ENCODE measurements around the gene KRT34. TPM values are rescaled to one million over a fixed set of nuclear protein-coding genes. Genes with fewer than 3 reads are reported as not detected.

The KRT34 gene
- total RNA-seq, 1 donor from 2014 or later: not detected

DNA sequence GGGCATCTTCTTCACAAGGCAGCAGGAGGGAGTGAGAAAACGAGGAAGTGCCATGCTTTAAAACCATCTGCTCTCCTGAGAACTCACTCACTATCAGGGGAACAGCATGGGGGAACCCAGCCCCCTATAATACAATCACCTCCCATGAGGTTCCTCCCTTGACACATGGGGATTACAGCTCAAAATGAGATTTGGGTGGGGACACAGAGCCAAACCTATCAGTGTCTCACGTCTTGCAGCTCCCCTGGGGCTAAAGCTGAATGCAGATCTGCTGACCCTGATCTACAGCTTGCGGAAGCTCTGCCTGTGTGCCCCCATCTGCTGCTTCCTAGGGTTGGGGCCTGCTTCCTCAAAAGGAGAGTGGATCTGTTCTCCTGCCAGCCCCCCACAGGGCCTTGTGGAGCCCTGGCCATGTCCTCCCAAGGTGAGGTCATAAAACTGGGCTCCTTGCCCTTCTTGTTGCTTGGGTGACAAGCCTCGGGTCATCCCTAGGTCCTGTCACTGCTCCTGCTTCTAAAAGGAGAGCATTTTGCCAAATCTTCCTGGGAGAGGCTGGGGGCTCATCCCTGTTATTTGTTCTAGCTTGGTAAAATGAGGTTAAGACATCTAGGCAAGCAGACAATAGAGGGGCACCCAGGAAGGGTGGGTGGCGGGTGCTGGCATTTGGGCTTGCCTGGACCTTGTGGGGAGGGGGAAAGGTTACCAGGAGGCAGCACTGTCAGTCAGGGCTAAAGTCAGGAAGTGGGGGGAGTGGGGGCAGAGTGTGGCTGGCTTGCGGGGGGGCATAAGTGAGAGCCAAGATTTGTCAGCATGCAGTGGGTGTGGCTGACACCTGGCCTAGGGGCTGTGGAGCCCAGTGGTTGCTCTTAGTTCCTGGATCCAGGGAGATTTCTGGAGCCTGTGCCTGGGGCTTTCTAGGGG, 47.5 kb downstream of the KRT34 start:
- H3F3A ChIP-seq (ENCODE audit: low read depth): no peaks in the 10 kb centered on the region
- H3K4me1 ChIP-seq: no peaks in the 10 kb centered on the region
- H4K20me1 ChIP-seq (ENCODE audit: low read depth): no peaks in the 10 kb centered on the region
- H3K27me3 Mint-ChIP-seq (ENCODE audit: insufficient read depth, low read depth): peaks cover 4% of the 10 kb centered on the region
- H3K9me3 ChIP-seq (ENCODE audit: low read depth): no peaks in the 10 kb centered on the region
- no peak for DNase-seq (ENCODE audit: low spot score)
- H3K36me3 Mint-ChIP-seq: no peaks in the 10 kb centered on the region
- H3K27me3 ChIP-seq: no peaks in the 10 kb centered on the region
- no peak overlapping the region for H2AFZ ChIP-seq (replicated peaks)
- H3K79me2 ChIP-seq (ENCODE audit: low read depth): no peaks in the 10 kb centered on the region
- H3K9ac ChIP-seq: no peak overlapping the region
- H3K4me3 Mint-ChIP-seq: no peak overlapping the region
- H3K27ac Mint-ChIP-seq: no peak overlapping the region
- no peak overlapping the region for H3K4me3 ChIP-seq
- no peaks in the 10 kb centered on the region for H3K9me3 Mint-ChIP-seq
- TF ChIP-seq EZH2phosphoT487 (IDR thresholded peaks at IDR 0.05) (no peak), CTCF (IDR thresholded peaks at IDR 0.05) (no peak), EZH2 (IDR thresholded peaks at IDR 0.05) (no peak)
- H3K36me3 ChIP-seq: no peaks in the 10 kb centered on the region
- H3K27ac ChIP-seq: no peak overlapping the region
- H3K4me2 ChIP-seq: no peak overlapping the region
- H3K4me1 Mint-ChIP-seq: peaks cover 6% of the 10 kb centered on the region

GRCh38 chr17:41333836-41334235, 48.3 kb downstream of the KRT34 start:
- no peaks in the 10 kb centered on the region for H3K27me3 ChIP-seq
- Mint-ChIP-seq H3K4me1 (peaks cover 6% of the 10 kb centered on the region), H3K27ac (no peak overlapping the region), H3K27me3 (ENCODE audit: insufficient read depth, low read depth) (peaks cover 4% of the 10 kb centered on the region), H3K36me3 (no peaks in the 10 kb centered on the region), H3K4me3 (no peak overlapping the region), H3K9me3 (no peaks in the 10 kb centered on the region)
- H3K27ac ChIP-seq: no peak overlapping the region
- H2AFZ ChIP-seq (replicated peaks): no peak overlapping the region
- DNase-seq (ENCODE audit: low spot score): no peak
- no peak overlapping the region for H3K4me3 ChIP-seq
- H3F3A ChIP-seq (ENCODE audit: low read depth): no peaks in the 10 kb centered on the region
- H3K9me3 ChIP-seq (ENCODE audit: low read depth): no peaks in the 10 kb centered on the region
- H3K4me2 ChIP-seq: no peak overlapping the region
- no peaks in the 10 kb centered on the region for H3K36me3 ChIP-seq
- TF ChIP-seq EZH2 (IDR thresholded peaks at IDR 0.05) (no peak), CTCF (IDR thresholded peaks at IDR 0.05) (no peak)
- H3K4me1 ChIP-seq: no peaks in the 10 kb centered on the region
- H3K79me2 ChIP-seq (ENCODE audit: low read depth): no peaks in the 10 kb centered on the region
- H4K20me1 ChIP-seq (ENCODE audit: low read depth): no peaks in the 10 kb centered on the region
- H3K9ac ChIP-seq: no peak overlapping the region

- no peak overlapping the region for H3K9ac ChIP-seq
- H3K36me3 ChIP-seq: no peaks in the 10 kb centered on the region
- no peak overlapping the region for H2AFZ ChIP-seq (replicated peaks)
- no peak for DNase-seq (ENCODE audit: low spot score)
- no peaks in the 10 kb centered on the region for H3K79me2 ChIP-seq (ENCODE audit: low read depth)
- TF ChIP-seq CTCF (IDR thresholded peaks at IDR 0.05) (no peak), EZH2phosphoT487 (IDR thresholded peaks at IDR 0.05) (no peak), EZH2 (IDR thresholded peaks at IDR 0.05) (no peak)
- Mint-ChIP-seq H3K27ac (no peak overlapping the region), H3K36me3 (no peaks in the 10 kb centered on the region), H3K27me3 (ENCODE audit: insufficient read depth, low read depth) (peaks cover 4% of the 10 kb centered on the region), H3K4me1 (peaks cover 6% of the 10 kb centered on the region), H3K4me3 (peak overlapping the region; percentile 35), H3K9me3 (no peaks in the 10 kb centered on the region)
- no peaks in the 10 kb centered on the region for H3K27me3 ChIP-seq
- no peaks in the 10 kb centered on the region for H3K9me3 ChIP-seq (ENCODE audit: low read depth)
- no peak overlapping the region for H3K4me3 ChIP-seq
- H3F3A ChIP-seq (ENCODE audit: low read depth): no peaks in the 10 kb centered on the region
- no peak overlapping the region for H3K27ac ChIP-seq
- H4K20me1 ChIP-seq (ENCODE audit: low read depth): no peaks in the 10 kb centered on the region
- no peak overlapping the region for H3K4me2 ChIP-seq
- H3K4me1 ChIP-seq: no peaks in the 10 kb centered on the region
These were observed 49.0 kb downstream of the KRT34 start for GRCh38 chr17:41333098-41333497.

All from neural progenitor cell (in vitro differentiated cells).